ENCODE measurements around the gene IER2.
"Not testable (repeated sequence)": the region's sequence is repeated elsewhere in the genome, so short reads cannot be mapped to it uniquely, and the experiment has no call there.

The IER2 gene

DNA sequence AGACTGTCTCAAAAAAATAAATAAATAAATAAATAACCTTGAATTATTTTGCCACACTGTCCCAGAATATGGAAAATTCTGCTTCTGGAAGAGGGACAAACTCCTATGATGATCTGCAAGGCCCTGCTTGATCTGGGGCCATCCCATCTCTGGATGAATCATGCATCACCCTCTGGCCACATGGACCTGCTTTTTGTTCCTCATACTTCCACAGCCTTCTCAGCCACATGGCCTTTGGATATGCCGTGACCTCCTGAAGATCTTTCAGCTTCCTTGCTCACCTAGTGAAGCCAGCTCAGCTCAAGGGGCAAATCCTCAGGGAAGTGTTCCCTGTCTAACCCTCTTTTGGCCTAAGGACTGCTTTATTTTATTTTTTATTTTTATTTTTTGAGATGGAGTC lies 10.3 kb downstream of the IER2 start:
- Mint-ChIP-seq H3K4me1 (ENCODE audit: low read depth) (peaks cover 51% of the 10 kb centered on the region), H3K27ac (no peak overlapping the region), H3K36me3 (ENCODE audit: low read depth) (peaks cover 11% of the 10 kb centered on the region), H3K4me3 (no peak overlapping the region), H3K9me3 (no peaks in the 10 kb centered on the region), H3K27me3 (ENCODE audit: low read depth) (no peaks in the 10 kb centered on the region)

DNA sequence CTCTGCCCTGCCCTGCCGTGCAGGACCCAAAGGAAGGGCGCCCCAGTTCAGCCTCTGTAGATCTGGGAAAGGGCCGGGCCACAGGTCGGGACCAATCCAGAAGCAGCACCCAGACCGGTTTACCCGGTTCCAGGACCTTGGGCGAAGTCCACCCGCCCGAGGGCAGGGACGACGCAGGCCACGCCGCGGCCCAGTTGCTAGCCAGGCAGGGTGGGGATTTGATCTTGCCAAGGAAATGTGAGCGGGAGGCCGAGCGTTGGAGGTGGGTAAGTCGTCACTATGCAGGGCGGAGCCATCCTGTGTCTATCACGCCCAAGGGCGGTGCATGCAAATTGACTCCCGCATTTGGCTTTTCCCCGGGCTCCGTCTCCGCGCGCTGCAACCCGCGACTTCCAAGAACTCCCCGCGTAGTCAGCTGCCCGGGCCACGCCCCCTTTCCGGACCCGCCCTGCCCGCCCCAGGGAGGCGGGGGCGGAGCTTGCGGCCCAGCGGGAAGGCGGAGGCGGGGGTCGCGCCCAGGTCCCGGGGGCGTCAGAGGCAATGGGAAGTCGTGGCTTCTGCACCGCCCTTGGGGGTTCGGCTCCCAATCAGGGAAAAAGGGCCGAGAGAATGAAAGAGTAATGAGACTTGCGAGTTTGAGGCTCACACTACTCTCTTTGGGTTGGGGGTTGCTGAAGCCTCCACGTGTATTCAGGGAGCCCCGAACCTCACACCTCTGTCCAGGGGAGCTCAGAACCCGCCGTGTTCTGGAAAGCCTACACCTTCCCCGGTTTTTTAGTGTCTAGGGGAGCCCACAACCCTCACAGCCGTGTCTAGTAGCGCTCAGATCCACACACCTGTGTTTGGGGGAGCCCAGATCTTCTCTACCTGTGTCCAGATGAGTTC lies 12.8 kb downstream of the IER2 start:
- H3K9me3 Mint-ChIP-seq = no peaks in the 10 kb centered on the region
- peaks cover 50% of the 10 kb centered on the region for H3K4me1 Mint-ChIP-seq (ENCODE audit: low read depth)
- peaks cover 7% of the 10 kb centered on the region for H3K36me3 Mint-ChIP-seq (ENCODE audit: low read depth)
- H3K4me3 Mint-ChIP-seq = peak overlapping the region; percentile 85
- peak overlapping the region; percentile 93 for H3K27ac Mint-ChIP-seq
- no peaks in the 10 kb centered on the region for H3K27me3 Mint-ChIP-seq (ENCODE audit: low read depth)

DNA sequence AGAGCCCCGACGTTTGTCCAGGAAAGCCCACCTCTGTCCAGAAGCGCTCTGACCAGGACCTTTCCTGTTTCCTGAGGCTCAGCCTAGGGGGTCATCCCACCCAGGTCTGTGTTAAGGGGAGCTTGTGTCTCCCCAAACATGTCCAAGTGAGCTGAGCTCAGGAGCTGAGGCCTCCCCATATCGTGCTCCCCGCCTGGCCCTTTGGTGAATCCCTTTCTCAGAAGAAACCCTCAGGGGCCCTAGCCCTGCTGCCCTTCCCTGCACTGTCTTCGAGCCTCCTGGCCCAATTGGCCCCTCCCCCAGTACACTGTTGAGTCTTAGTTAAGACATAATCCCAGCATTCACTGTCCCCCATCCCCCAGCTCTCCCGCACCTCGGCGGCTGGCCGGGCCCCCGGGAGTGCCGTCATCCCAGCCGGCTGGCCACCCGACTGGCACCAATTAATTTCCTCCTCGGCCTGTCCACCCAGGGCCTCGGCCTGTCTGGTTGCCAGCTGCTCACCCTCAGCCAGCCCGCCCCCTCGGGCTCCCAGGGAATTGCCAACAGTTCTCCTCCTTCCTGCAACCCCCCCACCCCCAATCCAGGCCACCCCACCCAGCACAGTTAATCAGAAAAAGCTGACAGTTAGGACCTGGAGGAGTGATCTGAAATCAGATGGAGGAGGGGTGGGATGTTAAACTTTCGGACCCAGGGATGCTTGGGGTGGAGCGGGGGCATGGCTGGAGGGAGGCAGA lies 13.6 kb downstream of the IER2 start:
- H3K27ac Mint-ChIP-seq = peak overlapping the region; percentile 93
- peaks cover 3% of the 10 kb centered on the region for H3K36me3 Mint-ChIP-seq (ENCODE audit: low read depth)
- no peaks in the 10 kb centered on the region for H3K9me3 Mint-ChIP-seq
- no peaks in the 10 kb centered on the region for H3K27me3 Mint-ChIP-seq (ENCODE audit: low read depth)
- H3K4me1 Mint-ChIP-seq (ENCODE audit: low read depth) = peaks cover 45% of the 10 kb centered on the region
- H3K4me3 Mint-ChIP-seq = peak overlapping the region; percentile 81

DNA sequence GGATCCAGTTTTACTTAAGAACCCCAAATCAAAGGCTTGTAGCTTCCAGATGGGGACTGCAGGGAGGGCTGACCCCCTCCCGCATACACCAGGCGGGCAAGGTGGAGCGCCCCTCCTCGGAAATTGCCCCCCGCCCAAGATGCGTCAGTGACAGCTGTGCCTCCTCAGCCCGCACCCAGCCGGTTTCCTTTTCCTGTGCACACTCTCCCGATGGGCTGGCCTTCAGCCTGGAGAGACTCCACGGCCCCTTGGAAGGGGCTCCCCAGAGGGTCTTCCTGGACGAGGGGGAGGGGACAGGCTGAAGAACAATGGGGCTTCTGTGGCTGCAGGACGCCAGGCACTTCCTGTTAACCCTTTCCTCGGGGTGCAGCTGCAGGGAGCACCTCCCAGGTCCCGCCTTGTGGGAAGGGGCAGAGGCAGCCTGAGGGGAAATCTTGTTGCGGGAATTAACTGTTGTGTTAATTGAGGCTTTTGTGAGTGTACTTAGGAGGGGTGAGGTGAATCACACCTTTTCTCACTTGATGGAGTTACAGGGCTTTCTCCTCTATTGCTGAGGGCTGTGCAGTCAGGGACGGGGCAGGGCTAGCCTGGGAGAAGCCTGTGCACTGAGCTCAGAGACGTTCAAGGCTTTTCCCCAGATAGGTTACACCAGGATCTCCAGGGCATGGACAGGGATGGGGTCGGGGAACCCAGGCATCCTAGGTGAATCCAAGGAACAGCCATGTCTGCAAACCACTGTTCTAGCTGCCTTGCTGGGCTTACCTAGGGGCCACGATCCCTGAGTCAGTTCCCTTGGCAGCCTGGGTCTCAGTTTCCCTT lies 14.3 kb downstream of the IER2 start:
- Mint-ChIP-seq H3K36me3 (ENCODE audit: low read depth) (peaks cover 5% of the 10 kb centered on the region), H3K4me3 (peak overlapping the region; percentile 81), H3K4me1 (ENCODE audit: low read depth) (peaks cover 50% of the 10 kb centered on the region), H3K27ac (peak overlapping the region; percentile 93), H3K27me3 (ENCODE audit: low read depth) (no peaks in the 10 kb centered on the region), H3K9me3 (no peaks in the 10 kb centered on the region)

DNA sequence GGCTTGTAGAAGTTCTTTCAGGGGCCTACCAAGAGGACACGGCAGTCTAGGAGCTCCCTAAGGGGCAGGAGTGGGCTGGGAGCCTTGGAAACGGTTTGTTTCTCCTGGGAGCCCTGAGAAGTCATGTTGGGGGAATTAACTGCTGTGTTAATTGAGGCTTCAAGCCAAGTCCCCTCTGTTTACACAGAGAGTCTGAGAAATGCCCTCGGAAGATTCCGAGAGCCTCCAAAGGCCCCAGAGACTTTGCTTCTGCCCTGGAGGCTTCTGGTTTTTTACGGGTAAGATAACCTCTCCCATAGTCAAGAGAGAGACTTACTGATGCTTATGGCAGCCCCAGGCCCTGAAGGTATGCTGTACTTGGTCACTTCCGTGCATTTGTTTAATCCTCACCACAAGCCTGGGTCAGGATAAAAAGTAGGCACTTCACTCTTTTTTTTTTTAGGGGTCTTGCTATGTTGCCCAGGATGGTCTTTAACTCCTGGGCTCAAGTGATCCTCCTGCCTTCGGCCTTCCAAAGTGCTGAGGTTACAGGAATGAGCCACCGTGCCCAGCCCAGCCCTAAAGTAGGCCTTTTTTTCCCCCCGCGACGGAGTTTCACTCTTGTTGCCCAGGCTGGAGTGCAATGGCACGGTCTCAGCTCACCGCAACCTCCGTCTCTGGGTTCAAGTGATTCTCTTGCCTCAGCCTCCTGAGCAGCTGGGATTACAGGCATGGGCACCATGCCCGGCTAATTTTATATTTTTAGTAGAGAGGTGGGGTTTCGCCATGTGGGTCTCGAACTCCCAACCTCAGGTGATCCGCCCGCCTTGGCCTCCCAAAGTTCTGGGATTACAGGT lies 15.2 kb downstream of the IER2 start:
- H3K36me3 Mint-ChIP-seq (ENCODE audit: low read depth) = peaks cover 8% of the 10 kb centered on the region
- H3K4me1 Mint-ChIP-seq (ENCODE audit: low read depth) = peaks cover 54% of the 10 kb centered on the region
- no peaks in the 10 kb centered on the region for H3K9me3 Mint-ChIP-seq
- peak overlapping the region; percentile 93 for H3K27ac Mint-ChIP-seq
- H3K27me3 Mint-ChIP-seq (ENCODE audit: low read depth) = no peaks in the 10 kb centered on the region
- peak overlapping the region; percentile 81 for H3K4me3 Mint-ChIP-seq

DNA sequence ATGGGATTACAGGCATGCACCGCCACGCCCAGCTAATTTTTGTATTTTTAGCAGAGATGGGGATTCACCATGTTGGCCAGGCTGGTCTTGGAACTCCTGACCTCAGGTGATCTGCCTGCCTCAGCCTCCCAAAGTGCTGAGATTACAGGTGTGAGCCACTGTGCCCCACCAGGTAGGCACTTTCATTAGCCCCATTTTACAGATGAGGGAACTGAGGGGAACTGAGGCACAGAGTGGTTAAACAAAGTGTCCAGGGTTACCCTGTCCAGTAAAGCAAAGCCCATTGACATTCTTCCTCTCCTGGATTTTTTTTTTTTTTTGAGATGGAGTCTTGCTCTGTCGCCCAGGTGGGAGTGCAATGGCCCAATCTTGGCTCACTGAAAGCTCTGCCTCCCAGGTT lies 15.9 kb downstream of the IER2 start:
- Mint-ChIP-seq H3K27ac (peak overlapping the region; percentile 77), H3K36me3 (ENCODE audit: low read depth) (peaks cover 10% of the 10 kb centered on the region), H3K4me1 (ENCODE audit: low read depth) (peaks cover 57% of the 10 kb centered on the region)
- not testable (repeated sequence) for H3K9me3 Mint-ChIP-seq; H3K27me3 Mint-ChIP-seq (ENCODE audit: low read depth); H3K4me3 Mint-ChIP-seq

DNA sequence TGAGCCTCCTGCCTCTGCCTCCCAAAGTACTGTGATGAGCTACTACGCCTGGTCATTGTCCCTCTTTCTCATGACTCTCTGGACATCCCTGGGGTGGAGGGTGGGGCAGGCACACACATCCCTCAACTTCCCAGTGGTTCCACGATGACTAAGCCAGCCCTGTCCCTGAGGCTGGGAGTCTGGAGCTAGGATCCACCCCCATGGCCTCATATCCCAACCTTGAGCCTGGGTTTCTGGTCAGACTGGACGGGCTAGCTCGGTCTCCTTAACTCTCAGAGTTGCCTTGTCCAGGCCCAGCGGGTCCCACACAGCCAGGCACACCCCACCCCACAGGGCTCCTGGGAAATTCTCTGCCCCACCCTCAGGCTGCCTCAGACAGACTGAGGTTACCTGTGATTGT lies 19.6 kb downstream of the IER2 start:
- Mint-ChIP-seq H3K27ac (peak overlapping the region; percentile 81), H3K4me1 (ENCODE audit: low read depth) (peaks cover 58% of the 10 kb centered on the region), H3K27me3 (ENCODE audit: low read depth) (no peaks in the 10 kb centered on the region), H3K4me3 (peak overlapping the region; percentile 60), H3K36me3 (ENCODE audit: low read depth) (peaks cover 13% of the 10 kb centered on the region), H3K9me3 (no peaks in the 10 kb centered on the region)

DNA sequence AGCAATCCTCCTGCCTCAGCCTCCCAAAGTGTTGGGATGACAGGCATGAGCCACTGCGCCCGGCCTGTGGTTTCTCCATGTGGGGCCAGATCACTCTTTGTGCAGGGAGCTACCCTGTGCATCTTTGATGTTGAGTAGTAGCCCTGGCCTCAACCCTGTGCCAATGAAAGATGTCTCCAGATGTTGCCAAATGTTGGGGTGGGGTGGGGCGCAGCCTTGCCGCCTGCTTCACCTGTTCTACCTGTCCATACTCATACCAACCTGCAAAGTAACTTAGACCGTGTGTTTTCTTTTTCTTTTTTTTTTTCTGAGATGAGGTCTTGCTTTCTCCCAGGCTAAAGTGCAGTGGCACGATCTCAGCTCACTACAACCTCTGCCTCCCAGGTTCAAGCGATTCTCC lies 20.9 kb downstream of the IER2 start:
- H3K9me3 Mint-ChIP-seq = no peaks in the 10 kb centered on the region
- H3K36me3 Mint-ChIP-seq (ENCODE audit: low read depth) = peaks cover 13% of the 10 kb centered on the region
- H3K4me1 Mint-ChIP-seq (ENCODE audit: low read depth) = peaks cover 48% of the 10 kb centered on the region
- peak overlapping the region; percentile 66 for H3K27ac Mint-ChIP-seq
- peak overlapping the region; percentile 25 for H3K4me3 Mint-ChIP-seq
- no peaks in the 10 kb centered on the region for H3K27me3 Mint-ChIP-seq (ENCODE audit: low read depth)

DNA sequence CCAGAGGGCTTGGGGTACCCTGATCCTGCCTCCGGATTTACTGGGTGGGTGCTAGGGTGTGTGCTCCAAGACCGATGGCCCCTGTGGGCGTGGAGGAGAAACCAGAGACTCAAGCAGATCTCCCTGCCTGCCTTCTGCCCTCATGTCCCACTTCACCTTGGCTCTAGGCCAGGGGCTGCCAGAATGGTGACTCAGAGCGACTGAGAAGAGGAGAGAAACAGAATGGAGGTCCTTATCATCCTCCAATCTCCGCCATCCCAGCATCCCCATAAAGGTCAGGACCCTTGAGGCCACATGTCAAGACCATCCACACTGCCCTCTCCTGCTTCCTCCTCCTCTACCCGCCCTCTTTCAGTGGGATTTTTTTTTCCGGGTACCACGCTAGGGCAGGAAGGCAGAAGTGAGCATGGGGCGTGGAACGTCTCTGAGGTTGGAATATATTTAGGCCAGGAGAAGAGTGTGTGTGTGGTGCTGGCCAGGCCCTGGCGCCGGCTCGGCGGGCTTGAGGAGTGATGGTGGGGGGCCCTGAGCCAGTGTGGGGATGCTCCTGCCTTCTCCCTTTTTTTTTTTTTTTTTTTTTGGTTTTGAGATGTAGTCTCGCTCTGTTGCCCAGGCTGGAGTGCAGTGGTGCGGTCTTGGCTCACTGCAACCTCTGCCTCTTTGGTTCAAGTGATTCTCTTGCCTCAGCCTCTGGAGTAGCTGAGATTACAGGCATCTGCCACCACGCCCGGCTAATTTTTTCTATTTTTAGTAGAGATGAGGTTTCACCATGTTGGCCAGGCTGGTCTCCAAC lies 22.3 kb downstream of the IER2 start:
- H3K9me3 Mint-ChIP-seq = no peaks in the 10 kb centered on the region
- H3K36me3 Mint-ChIP-seq (ENCODE audit: low read depth) = peaks cover 13% of the 10 kb centered on the region
- peak overlapping the region; percentile 94 for H3K27ac Mint-ChIP-seq
- H3K4me1 Mint-ChIP-seq (ENCODE audit: low read depth) = peaks cover 40% of the 10 kb centered on the region
- H3K4me3 Mint-ChIP-seq = peak overlapping the region; percentile 55
- no peaks in the 10 kb centered on the region for H3K27me3 Mint-ChIP-seq (ENCODE audit: low read depth)

DNA sequence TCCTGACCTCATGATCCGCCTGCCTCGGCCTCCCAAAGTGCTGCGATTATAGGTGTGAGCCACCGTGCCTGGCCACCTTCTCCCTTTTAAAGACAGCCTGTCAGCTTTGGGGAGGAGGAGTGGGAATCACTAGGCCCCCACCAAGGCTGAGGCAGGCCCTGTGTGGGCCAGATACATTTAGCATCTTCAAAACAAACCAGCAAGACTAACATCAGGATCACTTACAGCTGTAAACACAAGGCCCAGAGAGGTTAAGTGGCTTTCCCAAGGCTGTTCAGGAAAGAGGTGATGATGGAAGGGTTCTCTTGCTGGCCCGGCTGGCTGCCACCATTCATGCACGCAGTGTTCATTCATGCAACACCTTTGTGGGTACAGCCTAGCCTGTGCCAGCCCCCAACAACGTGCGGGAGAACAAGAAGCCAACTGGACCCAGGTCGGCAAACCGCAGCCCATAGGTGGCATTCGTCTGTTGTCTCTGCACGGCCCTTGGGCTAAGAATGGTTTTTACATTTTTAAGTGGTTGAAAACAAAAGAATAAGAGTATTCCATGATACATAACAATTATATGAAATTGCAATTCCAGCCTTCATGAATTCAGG lies 23.0 kb downstream of the IER2 start:
- Mint-ChIP-seq H3K9me3 (no peaks in the 10 kb centered on the region), H3K27me3 (ENCODE audit: low read depth) (no peaks in the 10 kb centered on the region), H3K4me1 (ENCODE audit: low read depth) (peaks cover 36% of the 10 kb centered on the region), H3K4me3 (peak overlapping the region; percentile 55), H3K27ac (peak overlapping the region; percentile 94), H3K36me3 (ENCODE audit: low read depth) (peaks cover 13% of the 10 kb centered on the region)

DNA sequence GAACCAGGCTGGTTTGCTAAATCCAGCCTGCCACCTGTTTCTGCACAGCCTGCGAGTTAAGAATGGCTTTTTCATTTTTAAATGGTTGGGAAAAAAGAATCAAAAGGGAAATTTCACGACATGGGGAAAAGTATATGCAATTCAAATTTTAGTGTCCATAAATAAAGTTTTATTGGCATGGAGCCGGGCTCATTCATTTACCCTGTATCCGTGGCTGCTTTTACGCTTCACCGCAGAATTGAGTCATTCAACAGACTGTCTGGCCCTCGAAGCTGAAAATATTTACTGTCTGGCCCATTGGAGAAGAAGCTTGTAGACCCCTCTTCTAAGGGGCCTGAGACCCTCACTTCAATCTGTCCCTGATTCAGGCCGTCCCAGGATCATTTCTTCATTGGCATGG lies 26.1 kb downstream of the IER2 start:
- Mint-ChIP-seq H3K4me1 (ENCODE audit: low read depth) (peaks cover 23% of the 10 kb centered on the region), H3K27me3 (ENCODE audit: low read depth) (no peaks in the 10 kb centered on the region), H3K9me3 (no peaks in the 10 kb centered on the region), H3K36me3 (ENCODE audit: low read depth) (peaks cover 2% of the 10 kb centered on the region), H3K4me3 (no peak overlapping the region), H3K27ac (no peak overlapping the region)

DNA sequence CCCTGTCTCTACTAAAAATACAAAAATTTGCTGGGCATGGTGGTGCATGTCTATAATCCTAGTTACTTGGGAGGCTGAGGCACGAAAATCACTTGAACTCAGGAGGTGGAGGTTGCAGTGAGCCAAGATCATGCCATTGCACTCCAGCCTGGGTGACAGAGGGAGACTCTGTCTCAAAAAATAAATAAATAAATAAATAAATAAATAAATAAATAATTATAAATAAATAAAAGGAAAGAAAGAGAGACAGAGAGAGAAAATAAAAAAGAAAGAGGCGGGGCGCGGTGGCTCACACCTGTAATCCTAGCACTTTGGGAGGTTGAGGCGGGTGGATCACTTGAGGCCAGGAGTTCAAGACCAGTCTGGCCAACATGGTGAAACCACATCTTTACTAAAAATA lies 27.4 kb downstream of the IER2 start:
- not testable (repeated sequence) for H3K36me3 Mint-ChIP-seq (ENCODE audit: low read depth); H3K9me3 Mint-ChIP-seq; H3K27me3 Mint-ChIP-seq (ENCODE audit: low read depth); H3K27ac Mint-ChIP-seq; H3K4me3 Mint-ChIP-seq
- peaks cover 22% of the 10 kb centered on the region for H3K4me1 Mint-ChIP-seq (ENCODE audit: low read depth)

DNA sequence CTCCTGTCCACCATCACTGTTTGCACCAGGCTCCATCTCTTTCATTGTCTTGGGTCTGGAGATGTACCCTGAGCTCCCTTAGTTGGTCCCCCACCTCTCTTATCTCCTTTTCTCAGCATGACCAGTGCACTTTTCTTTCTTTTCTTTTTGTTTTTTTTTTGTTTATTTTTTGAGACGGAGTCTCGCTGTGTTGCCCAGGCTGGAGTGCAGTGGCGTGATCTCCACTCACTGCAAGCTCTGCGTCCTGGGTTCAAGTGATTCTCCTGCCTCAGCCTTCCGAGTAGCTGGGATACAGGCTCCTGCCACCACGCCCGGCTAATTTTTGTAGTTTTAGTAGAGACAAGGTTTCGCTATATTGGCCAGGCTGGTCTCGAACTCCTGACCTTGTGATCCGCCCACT lies 28.1 kb downstream of the IER2 start:
- not testable (repeated sequence) for H3K27me3 Mint-ChIP-seq (ENCODE audit: low read depth); H3K4me3 Mint-ChIP-seq; H3K36me3 Mint-ChIP-seq (ENCODE audit: low read depth); H3K27ac Mint-ChIP-seq; H3K9me3 Mint-ChIP-seq
- H3K4me1 Mint-ChIP-seq (ENCODE audit: low read depth) = peaks cover 15% of the 10 kb centered on the region
